Activated T-cell treated with anti-CD3 and anti-CD28 coated beads, Interleukin-2, amount 50 U/mL, for 48 hours (primary cell): Measurements from ENCODE around the gene MITF.

Source experiments
- DNase-seq, 2 experiments: peaks; one replicate each; pipeline ENCODE4 v3.0.0-alpha.2; 2020

The MITF gene

GRCh38 chr3:69922521-69923000, 183.3 kb downstream of the MITF start:
- no peak for DNase-seq

GRCh38 chr3:69925506-69925905, 186.2 kb downstream of the MITF start:
- no peak for DNase-seq

DNA sequence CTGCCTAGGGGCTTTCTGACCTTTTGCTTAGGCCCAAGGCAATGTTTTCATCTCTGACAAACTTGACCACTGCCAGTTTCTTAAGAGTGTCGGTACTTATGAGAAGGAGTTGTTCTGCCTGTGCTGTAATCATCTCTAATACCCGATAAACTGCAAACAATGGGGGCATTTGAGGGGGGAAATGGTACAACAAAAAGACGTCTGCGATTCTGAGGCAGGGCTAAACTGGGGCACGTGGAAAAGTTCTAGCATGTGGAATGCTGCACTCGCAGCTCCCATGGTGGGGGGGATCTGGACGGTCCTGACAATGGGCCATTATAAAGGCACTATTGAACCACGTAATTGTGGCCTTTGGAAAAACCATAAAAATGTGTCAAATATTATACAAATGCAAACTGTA, 187.1 kb downstream of the MITF start:
- no peak for DNase-seq

GRCh38 chr3:69927571-69927970, 188.3 kb downstream of the MITF start:
- DNase-seq, result no peak

DNA sequence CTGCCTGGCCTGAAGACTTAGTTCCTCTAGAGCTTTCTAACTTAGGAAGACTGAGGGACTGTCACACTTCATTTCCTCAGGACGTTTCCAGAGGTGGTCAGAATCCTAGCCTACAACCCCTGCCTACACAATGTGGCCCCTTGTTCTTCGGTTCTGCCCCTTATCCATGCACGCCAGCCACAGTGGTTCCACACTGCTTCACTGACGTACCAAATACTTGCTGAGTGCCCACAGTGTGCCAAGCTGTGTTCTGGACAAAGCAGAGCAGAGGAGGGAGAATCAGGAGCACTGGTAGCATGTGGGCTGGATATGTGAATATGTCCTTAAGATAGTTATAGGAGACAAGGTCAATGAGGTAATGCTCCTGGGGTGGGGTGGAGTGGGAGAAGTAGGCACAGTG, 189.8 kb downstream of the MITF start:
- no peak for DNase-seq

- no peak for DNase-seq
These were observed 191.3 kb downstream of the MITF start for GRCh38 chr3:69930564-69930963.

- no peak for DNase-seq
These were observed 192.8 kb downstream of the MITF start for GRCh38 chr3:69932087-69932486.

DNA sequence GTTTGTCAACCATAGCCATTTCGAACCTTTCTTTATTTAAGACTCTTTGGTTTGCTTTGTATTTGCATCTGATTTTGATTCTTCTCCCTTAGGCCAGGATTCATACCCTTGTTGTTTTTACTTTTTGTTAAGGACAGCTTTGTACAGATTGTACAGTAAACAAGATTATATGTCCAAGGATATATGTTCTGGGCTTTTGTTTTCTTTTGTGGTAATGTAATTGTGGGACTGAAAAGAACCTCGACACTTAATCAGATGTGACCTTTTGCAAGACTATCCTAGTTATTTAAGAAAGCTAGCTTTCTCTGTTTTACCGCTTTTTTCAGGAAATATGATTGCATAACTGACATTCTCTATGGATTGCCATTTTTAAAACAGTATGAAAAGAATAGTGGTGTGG, 193.2 kb downstream of the MITF start:
- no peak for DNase-seq

GRCh38 chr3:69934398-69934797, 195.1 kb downstream of the MITF start:
- no peak for DNase-seq

DNA sequence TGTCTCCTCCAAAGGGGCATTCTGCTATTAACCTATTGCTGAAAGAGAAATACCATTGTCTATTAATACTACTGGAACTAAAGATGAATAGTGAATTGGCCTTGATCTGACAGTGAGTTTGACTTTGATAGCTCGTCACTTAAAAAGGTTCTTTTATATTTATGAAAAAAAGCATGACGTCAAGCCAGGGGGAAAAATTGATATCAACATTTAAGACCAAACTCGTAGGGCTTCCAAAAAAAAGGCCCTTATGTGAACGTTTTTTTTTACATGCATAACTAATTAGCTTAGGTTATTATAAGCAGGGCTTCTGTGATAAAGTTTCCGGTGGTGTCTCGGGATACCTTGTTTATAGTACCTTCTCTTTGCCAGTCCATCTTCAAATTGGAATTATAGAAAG, 197.0 kb downstream of the MITF start:
- DNase-seq, result no peak

- no peak for DNase-seq
These were observed 198.8 kb downstream of the MITF start for GRCh38 chr3:69938061-69938460.

DNA sequence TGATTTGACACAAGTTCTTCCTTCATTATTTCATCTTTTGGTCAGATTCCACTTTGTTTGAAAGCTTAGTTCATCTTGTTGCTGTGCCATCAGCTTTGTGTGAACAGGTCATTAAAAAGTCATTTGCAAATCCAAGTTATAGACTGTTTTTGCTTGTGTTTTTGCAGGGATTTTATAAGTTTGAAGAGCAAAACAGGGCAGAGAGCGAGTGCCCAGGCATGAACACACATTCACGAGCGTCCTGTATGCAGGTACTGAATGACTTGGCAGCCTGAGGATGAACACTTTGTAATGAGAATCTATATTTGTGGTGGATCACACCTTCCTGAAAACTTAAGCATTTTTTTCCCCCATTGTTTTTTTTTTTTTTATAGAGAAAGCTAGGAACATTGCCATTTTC, 199.7 kb downstream of the MITF start:
- DNase-seq, result no peak

- no peak for DNase-seq
These were observed 201.8 kb downstream of the MITF start for GRCh38 chr3:69941037-69941436.

DNA sequence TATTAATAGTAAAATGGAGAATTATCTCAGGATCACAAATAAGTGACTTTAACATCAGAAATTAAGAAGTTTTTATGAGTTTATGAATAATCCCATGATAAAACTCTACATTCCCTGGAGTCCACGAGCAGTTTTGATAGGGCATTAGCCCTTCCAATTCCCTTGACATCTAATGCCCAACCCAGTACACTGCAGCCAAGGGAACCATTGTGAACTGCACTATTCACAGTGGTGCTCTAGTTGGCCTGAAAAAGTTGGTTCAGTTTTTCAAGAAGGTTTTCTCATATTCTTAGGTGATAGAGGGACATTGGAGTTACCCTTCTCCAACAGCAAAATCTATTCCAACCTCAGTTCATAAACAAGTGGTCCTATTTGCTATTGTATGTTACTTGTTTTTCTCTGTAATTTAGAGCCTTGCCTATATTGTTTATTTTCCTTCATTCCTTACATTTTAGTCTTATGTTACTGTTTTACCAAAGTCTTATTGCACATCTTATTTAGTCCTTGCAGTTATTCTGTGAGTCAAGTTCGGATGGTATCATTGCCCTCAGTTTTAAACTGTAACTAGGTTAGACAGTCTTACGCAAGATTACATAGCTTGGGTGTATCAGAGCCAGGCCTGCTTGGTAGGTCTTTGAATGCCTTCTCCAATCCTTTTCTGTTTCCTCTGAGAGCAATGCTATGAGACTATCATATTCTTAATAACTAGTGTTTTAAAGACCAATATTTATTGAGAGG, 202.3 kb downstream of the MITF start:
- no peak for DNase-seq

DNA sequence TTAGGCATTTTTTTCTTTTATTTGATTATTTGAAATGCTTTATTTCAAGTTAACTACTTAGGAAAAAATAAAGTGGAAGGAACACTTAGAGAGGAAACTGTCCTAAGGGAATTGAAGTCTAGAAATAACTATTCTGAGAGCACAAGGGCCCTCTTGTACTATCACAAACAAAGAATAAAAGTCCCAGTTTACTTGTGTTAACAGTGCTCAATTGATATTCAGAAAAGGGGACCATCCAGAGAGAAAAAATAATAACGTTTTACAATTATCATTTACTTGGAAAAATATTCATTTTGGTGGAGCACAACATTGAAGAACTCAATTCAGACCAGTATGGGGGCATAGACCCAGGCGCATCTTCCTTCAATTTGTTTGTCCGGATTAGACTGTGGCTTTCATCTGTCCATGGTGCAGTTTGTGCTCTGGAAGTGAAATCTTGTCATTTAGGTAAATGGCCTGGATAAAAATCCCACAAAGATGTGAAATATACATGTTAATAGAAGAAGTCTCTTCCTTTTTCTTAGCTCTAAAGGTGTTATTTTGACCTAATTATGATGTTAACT, 205.7 kb downstream of the MITF start:
- no peak for DNase-seq

DNA sequence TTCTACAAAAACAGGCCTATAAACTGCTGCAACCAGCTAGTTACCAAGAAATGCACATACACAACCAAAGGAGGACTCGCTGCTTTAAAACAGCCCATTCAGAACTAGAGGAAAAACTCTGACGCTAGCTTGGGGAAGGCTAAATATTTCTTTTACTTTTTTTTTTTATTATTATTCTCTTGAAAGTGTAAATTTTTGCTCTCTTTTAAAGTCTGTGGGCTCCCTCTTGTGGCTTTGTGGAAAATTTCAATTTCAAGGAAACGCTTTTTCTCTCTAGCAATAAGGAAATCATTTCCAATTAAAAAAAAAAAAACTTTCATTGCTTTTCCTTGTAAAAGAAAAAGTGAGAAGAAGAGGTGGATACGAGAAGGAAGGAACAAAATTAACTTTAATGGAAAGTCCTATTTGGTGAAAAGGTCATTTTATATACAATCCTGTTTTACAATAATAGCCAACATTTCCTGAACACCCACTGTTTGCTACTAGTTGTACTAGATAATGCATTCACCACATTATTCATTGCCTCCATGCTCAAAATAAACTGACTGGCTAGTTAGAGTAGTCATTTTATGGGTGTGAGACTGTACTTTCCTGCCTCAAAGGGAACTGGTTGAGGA, 209.1 kb downstream of the MITF start:
- DNase-seq, result no peak

DNA sequence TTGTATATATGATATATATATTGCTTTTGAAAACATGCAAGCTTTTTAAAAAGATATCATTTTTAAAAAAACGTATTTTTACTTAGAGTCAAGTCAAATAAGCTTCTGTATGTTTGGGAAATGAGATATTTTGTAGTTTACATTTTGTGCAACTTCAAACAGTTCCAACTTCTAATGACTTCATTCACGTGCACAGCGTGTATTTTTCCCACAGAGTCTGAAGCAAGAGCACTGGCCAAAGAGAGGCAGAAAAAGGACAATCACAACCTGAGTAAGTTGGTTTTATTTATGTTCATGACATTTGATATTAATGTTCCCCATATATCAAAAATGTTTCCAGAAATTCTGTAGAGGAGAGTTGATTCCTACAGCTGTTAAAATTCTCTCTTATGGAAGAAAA, 212.4 kb downstream of the MITF start:
- no peak for DNase-seq

GRCh38 chr3:69959581-69959980, 220.3 kb downstream of the MITF start:
- DNase-seq, result no peak

- DNase-seq, result no peak
These were observed 222.6 kb downstream of the MITF start for GRCh38 chr3:69961706-69962439.

DNA sequence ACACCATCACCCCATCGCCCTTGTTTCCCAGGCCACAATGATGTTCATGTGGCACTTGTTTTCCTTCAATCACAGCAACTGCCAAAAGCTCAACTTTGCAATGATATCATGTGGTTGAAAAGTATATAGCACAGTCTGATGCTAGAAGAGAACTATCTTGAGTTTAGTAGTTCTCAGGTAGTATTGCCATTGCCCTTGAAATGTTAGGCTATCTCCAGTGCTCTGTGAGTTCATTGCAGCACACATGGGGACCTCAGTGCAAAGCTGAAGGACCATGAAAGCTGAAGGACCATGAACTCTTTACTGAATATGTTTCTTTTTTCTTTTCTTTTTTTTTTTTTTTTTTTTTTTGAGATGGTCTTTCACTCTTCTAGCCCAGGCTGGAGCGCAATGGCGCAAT, 224.4 kb downstream of the MITF start:
- no peak for DNase-seq

GRCh38 chr3:69967156-69967555, 227.9 kb downstream of the MITF start:
- no peak for DNase-seq

GRCh38 chr3:69970827-69971226, 231.6 kb downstream of the MITF start:
- no peak for DNase-seq

DNA sequence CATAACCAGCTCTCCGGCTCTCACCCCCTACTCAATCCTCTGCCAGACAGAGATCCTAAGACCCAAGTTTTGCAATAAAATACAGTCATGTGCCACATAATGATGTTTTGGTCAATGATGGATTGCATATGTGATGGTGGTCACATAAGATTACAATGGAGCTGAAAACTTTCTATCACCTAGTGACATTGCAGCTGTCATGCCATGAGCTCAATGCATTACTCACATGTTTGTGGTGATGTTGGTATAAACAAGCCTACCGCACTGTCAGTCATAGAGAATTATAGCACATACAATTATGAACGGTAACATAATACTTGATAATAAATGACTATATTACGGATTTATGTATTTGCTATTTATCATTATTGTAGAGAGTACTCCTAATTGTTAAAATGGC, 233.4 kb downstream of the MITF start:
- no peak for DNase-seq

DNA sequence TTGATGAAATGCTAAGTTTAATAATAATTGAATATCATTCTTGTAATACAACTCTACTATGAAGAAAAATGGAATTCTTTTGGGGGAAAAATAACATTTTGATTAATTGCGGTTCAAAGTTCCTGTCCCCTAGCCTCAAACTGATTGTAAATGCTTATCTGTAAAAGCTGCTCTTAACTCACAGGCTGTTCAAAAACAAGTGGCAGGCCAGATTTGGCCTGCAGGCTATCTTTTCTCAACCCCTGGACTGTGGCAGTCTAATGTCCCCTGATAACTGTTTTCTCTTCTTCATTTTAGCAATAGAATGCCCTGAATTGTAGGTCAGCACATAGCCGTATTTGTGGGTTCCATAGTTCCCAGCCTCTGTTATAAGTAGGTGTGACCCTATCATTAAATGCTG, 236.8 kb downstream of the MITF start:
- DNase-seq, result no peak
